HepG2 (cell line): Measurements from ENCODE around the gene PDXDC1. TPM values are rescaled to one million over a fixed set of nuclear protein-coding genes. Genes with fewer than 3 reads are reported as not detected.
A peak's percentile ranks its signal among the peaks of the same experiment; 100 is the strongest.

Experiments
- CSRNP2 ChIP-seq: sonication (generic); formaldehyde crosslinking; conservative IDR thresholded peaks from 2 replicates; pipeline ENCODE4 v1.8.0; 2022; ENCODE audit warnings: low read depth, missing genetic modification reagents
- EHMT2 ChIP-seq: fragments of 200-600 bp; sonication (generic); IDR thresholded peaks from 2 replicates; pipeline ENCODE4 v1.7.0; 2017; ENCODE audit warnings: antibody characterized with exemption, low read depth, low read length, borderline replicate concordance
- KDM3A ChIP-seq: IDR thresholded peaks from 2 replicates; pipeline ENCODE4 v1.6.1; 2018; ENCODE audit warnings: low read depth, missing compliant biosample characterization
- KLF15 ChIP-seq: sonication (generic); formaldehyde crosslinking; IDR thresholded peaks from 2 replicates; pipeline ENCODE4 v1.8.1; 2023; ENCODE audit warnings: borderline replicate concordance, mild to moderate bottlenecking, inconsistent platforms, missing genetic modification reagents, mixed read lengths
- MAF1 ChIP-seq: sonication (generic); formaldehyde crosslinking; IDR thresholded peaks from 2 replicates; pipeline ENCODE4 v1.5.0; 2020; ENCODE audit warnings: missing genetic modification reagents, borderline replicate concordance
- MBNL3 ChIP-seq: fragments of 250-450 bp; sonication (Bioruptor Pico); conservative IDR thresholded peaks from 2 replicates; pipeline ENCODE4 v1.8.0; 2022; ENCODE audit warnings: mild to moderate bottlenecking, inconsistent platforms
- NRL ChIP-seq: sonication (generic); formaldehyde crosslinking; IDR thresholded peaks from 2 replicates; pipeline ENCODE4 v1.5.0; 2020; ENCODE audit warnings: missing genetic modification reagents, mild to moderate bottlenecking, moderate library complexity, borderline replicate concordance
- REL ChIP-seq: sonication (generic); formaldehyde crosslinking; conservative IDR thresholded peaks from 2 replicates; pipeline ENCODE4 v1.8.0; 2022; ENCODE audit warnings: mild to moderate bottlenecking, missing genetic modification reagents, moderate library complexity
- REXO4 ChIP-seq: sonication (generic); formaldehyde crosslinking; IDR thresholded peaks from 2 replicates; pipeline ENCODE4 v1.8.0; 2022; ENCODE audit warnings: missing genetic modification reagents, mild to moderate bottlenecking, borderline replicate concordance
- SAFB2 ChIP-seq: sonication (generic); formaldehyde crosslinking; IDR thresholded peaks from 2 replicates; pipeline ENCODE4 v1.5.1; 2020; ENCODE audit warnings: missing genetic modification reagents, low read depth, mild to moderate bottlenecking, borderline replicate concordance
- SNAPC2 ChIP-seq: sonication (generic); formaldehyde crosslinking; IDR thresholded peaks from 2 replicates; pipeline ENCODE4 v1.8.1; 2022; ENCODE audit warnings: mild to moderate bottlenecking, missing genetic modification reagents
- TGIF2 ChIP-seq: IDR thresholded peaks from 2 replicates; pipeline ENCODE4 v1.6.1; 2016; ENCODE audit warnings: control low read depth, missing compliant biosample characterization
- ZBTB37 ChIP-seq: sonication (generic); formaldehyde crosslinking; IDR thresholded peaks from 2 replicates; pipeline ENCODE4 v1.4.0; 2020; ENCODE audit warnings: mild to moderate bottlenecking, missing genetic modification reagents
- ZNF264 ChIP-seq: sonication (generic); formaldehyde crosslinking; IDR thresholded peaks from 2 replicates; pipeline ENCODE4 v1.4.0; 2020; ENCODE audit warnings: missing genetic modification reagents
- ZNF296 ChIP-seq: sonication (generic); formaldehyde crosslinking; conservative IDR thresholded peaks from 2 replicates; pipeline ENCODE4 v1.5.0; 2020; ENCODE audit warnings: mild to moderate bottlenecking, missing genetic modification reagents
- ZNF34 ChIP-seq: sonication (generic); formaldehyde crosslinking; IDR thresholded peaks from 2 replicates; pipeline ENCODE4 v1.4.0; 2020; ENCODE audit warnings: mild to moderate bottlenecking, missing genetic modification reagents, borderline replicate concordance
- ZNF703 ChIP-seq: sonication (generic); formaldehyde crosslinking; IDR thresholded peaks from 2 replicates; pipeline ENCODE4 v1.5.1; 2020; ENCODE audit warnings: missing genetic modification reagents, mild to moderate bottlenecking, moderate library complexity, borderline replicate concordance
- ZNF839 ChIP-seq: sonication (generic); formaldehyde crosslinking; IDR thresholded peaks from 2 replicates; pipeline ENCODE4 v1.4.0; 2020; ENCODE audit warnings: missing genetic modification reagents, mild to moderate bottlenecking, borderline replicate concordance
- polyA plus RNA-seq, 8 experiments: library from polyadenylated mRNA; depleted of rRNA in 3 of 8; stranded (reverse) in 7 of 8; unstranded in 1 of 8; fragments of >200 nt; fragmentation: Illumina TruSeq in 4 of 8; extraction: Trizol in 4 of 8; gene quantifications; 2 replicates each; pipeline versions ENCODE4 v1.2.1 to v1.2.3, GENCODE V29; 2011 to 2016; ENCODE audit warnings: low read depth in 4 of 8, missing spikeins in 1 of 8, mixed read lengths in 1 of 8; ENCODE audit not compliant: insufficient read depth in 1 of 8
- total RNA-seq, 5 experiments: library from RNA; depleted of rRNA; stranded (reverse); fragments of >200 nt; fragmentation: Illumina TruSeq; extraction: Trizol; gene quantifications; 2 replicates each; pipeline ENCODE4 v1.2.3, GENCODE V29; 2016; ENCODE audit warnings: low read depth in 1 of 5
- TF ChIP-seq, protein P1 (sequence below): sonication (generic); formaldehyde crosslinking; IDR thresholded peaks from 2 replicates; pipeline ENCODE4 v1.4.0; 2020; ENCODE audit warnings: missing genetic modification reagents
- TF ChIP-seq, protein P2 (sequence below): sonication (generic); formaldehyde crosslinking; IDR thresholded peaks from 2 replicates; pipeline ENCODE4 v1.5.0; 2020; ENCODE audit warnings: mild to moderate bottlenecking, missing genetic modification reagents, borderline replicate concordance

PDXDC1 gene
- total and polyA plus RNA-seq, 2 of the 13 experiments (the other 11 are each of a cell fraction or from before 2014, with no cell fraction given) = 133 to 169 TPM

DNA sequence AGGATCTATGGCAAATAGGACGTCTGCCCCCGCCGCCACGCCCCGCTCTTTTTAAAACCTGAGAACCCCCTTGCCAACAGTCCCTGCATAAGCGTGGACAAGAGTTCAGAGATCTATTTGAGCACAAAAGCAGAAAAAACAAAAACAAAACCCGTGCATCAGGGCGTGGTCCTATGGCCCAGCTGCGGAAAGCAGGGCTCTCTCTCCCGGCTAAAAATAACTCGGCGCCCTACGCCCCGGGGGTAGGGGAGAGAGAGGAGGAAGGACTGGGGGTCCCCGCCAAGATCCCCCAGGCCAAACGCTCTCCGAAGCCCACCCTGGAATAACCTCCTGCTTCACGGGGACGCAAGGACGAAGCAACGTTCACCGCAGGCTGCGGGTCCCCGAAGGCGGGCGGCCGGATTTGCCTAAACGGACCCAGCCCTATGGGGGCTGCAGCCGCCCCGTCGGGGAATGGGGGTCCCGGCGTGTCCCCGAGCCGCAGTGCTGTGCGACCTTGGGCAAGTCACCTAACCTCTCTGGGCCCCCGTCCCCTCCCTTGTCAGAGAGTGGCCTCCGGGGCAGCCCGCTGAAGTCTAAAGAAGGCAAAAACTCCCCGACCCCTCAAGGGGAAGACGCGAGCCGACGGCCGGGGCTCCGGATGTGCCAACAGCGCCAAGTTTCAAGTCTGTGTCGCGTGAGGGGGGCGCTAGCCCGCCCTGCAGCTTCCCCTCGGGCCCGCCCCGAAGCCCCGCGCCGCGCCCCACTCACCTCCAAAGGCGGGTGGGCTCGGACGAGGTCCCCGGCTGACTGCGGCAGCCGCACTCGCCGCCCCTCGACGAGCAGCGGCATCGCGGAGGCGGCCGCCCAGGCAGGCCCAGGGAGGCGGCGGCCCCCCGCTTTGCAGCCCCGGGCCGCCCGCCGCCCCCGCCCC, 80.6 kb downstream of the PDXDC1 start (continued):
- TF ChIP-seq ZNF703 (CRISPR knock-in tag) (peak; percentile 96), SNAPC2 (no peak), REL (CRISPR knock-in tag) (no peak; the same call in 1 of the 2 replicates), MAF1 (CRISPR knock-in tag) (peak; percentile 25; the same call in 1 of the 2 replicates), CSRNP2 (0 out of 2 replicates have a peak, but pooled peaks have one; percentile 17), SAFB2 (CRISPR knock-in tag) (no peak), ZNF839 (CRISPR knock-in tag) (peak; percentile 92; the same call in 1 of the 2 replicates), ZBTB37 (no peak), REXO4 (no peak), NRL (peak; percentile 88), TGIF2 (CRISPR knock-in tag) (no peak), EHMT2 (no peak), MBNL3 (CRISPR knock-in tag) (no peak), ZNF264 (CRISPR knock-in tag) (no peak), ZNF34 (CRISPR knock-in tag) (peak; percentile 79), ZNF296 (no peak), KLF15 (CRISPR knock-in tag) (peak; percentile 93), KDM3A (CRISPR knock-in tag) (peak; percentile 86; the same call in 1 of the 2 replicates)
- TF ChIP-seq, protein P1, sequence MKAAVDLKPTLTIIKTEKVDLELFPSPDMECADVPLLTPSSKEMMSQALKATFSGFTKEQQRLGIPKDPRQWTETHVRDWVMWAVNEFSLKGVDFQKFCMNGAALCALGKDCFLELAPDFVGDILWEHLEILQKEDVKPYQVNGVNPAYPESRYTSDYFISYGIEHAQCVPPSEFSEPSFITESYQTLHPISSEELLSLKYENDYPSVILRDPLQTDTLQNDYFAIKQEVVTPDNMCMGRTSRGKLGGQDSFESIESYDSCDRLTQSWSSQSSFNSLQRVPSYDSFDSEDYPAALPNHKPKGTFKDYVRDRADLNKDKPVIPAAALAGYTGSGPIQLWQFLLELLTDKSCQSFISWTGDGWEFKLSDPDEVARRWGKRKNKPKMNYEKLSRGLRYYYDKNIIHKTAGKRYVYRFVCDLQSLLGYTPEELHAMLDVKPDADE = 0 out of 2 replicates have a peak, but pooled peaks have one; percentile 34
- TF ChIP-seq, protein P2, sequence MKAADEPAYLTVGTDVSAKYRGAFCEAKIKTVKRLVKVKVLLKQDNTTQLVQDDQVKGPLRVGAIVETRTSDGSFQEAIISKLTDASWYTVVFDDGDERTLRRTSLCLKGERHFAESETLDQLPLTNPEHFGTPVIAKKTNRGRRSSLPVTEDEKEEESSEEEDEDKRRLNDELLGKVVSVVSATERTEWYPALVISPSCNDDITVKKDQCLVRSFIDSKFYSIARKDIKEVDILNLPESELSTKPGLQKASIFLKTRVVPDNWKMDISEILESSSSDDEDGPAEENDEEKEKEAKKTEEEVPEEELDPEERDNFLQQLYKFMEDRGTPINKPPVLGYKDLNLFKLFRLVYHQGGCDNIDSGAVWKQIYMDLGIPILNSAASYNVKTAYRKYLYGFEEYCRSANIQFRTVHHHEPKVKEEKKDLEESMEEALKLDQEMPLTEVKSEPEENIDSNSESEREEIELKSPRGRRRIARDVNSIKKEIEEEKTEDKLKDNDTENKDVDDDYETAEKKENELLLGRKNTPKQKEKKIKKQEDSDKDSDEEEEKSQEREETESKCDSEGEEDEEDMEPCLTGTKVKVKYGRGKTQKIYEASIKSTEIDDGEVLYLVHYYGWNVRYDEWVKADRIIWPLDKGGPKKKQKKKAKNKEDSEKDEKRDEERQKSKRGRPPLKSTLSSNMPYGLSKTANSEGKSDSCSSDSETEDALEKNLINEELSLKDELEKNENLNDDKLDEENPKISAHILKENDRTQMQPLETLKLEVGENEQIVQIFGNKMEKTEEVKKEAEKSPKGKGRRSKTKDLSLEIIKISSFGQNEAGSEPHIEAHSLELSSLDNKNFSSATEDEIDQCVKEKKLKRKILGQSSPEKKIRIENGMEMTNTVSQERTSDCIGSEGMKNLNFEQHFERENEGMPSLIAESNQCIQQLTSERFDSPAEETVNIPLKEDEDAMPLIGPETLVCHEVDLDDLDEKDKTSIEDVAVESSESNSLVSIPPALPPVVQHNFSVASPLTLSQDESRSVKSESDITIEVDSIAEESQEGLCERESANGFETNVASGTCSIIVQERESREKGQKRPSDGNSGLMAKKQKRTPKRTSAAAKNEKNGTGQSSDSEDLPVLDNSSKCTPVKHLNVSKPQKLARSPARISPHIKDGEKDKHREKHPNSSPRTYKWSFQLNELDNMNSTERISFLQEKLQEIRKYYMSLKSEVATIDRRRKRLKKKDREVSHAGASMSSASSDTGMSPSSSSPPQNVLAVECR (CRISPR knock-in tag) = peak; percentile 86; the same call in 1 of the 2 replicates
